Measurements from ENCODE around the gene AIFM2.

- TF ChIP-seq THAP8 (CRISPR knock-in tag; IDR thresholded peaks at IDR 0.05; ENCODE audit: borderline replicate concordance) (no peak), HNRNPLL (IDR thresholded peaks at IDR 0.05; ENCODE audit: low read depth, low read length, poor library complexity, severe bottlenecking) (no peak), FOXK1 (CRISPR knock-in tag; IDR thresholded peaks at IDR 0.05; ENCODE audit: borderline replicate concordance, low read depth) (no peak), NR2F6 (IDR thresholded peaks at IDR 0.05) (no peak), NR2F6 (CRISPR knock-in tag; IDR thresholded peaks at IDR 0.05) (no peak), ARID3A (IDR thresholded peaks at IDR 0.05; ENCODE audit: low read depth, low read length) (no peak), ZMAT5 (CRISPR knock-in tag; IDR thresholded peaks at IDR 0.05; ENCODE audit: borderline replicate concordance, low read depth) (no peak), NR2F2 (IDR thresholded peaks at IDR 0.05; ENCODE audit: borderline replicate concordance, low read depth) (no peak), CTCF (CRISPR knock-in tag; IDR thresholded peaks at IDR 0.05) (no peak), TERF1 (CRISPR knock-in tag; IDR thresholded peaks at IDR 0.05) (no peak), ZSCAN12 (CRISPR knock-in tag; IDR thresholded peaks at IDR 0.05) (no peak), PREB (CRISPR knock-in tag; IDR thresholded peaks at IDR 0.05) (no peak), SMAD9 (CRISPR knock-in tag; IDR thresholded peaks at IDR 0.05) (no peak)
Observed at GRCh38 chr10:70167246-70167645, 34.6 kb upstream of the AIFM2 start.

All from HepG2 (cell line).